Fibroblast of mammary gland (primary cell): ENCODE measurements around the gene GPR75.

Experiments used
- DNase-seq: peaks from one replicate; pipeline ENCODE4 v3.0.0-alpha.2; 2010; ENCODE audit warnings: low read depth
- H3K4me3 ChIP-seq: 2 replicates; pipeline ENCODE4 v1.5.1; 2011; ENCODE audit warnings: low read depth, mild to moderate bottlenecking, low read length, moderate library complexity; ENCODE audit not compliant: control insufficient read depth
- TF ChIP-seq, protein P1 (sequence below): conservative IDR thresholded peaks from 2 replicates; pipeline ENCODE4 v1.5.1; 2011; ENCODE audit warnings: low read depth, low read length, inconsistent platforms; ENCODE audit not compliant: control insufficient read depth, insufficient read depth

Gene GPR75

DNA sequence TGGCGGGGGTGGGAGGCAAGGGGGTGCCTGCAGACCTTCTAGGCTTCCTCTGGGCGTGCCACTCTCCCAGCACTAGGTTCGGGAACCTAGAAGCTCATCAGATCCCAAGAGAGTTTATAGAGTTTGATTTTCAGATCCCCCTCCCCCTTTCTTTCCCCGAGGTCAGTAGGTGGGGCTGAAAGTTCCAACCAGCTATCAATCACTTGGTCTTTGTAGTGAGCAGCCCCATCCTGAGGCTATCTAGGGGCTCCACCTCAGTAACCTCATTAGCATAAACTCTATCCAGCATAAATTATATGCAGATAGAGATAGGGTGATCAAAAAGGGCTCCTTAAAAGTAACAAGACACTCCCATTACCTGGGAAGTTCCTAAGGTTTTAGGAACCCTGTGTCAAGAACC is 40.1 kb downstream of the GPR75 start:
- DNase-seq: no peak
- TF ChIP-seq, protein P1, sequence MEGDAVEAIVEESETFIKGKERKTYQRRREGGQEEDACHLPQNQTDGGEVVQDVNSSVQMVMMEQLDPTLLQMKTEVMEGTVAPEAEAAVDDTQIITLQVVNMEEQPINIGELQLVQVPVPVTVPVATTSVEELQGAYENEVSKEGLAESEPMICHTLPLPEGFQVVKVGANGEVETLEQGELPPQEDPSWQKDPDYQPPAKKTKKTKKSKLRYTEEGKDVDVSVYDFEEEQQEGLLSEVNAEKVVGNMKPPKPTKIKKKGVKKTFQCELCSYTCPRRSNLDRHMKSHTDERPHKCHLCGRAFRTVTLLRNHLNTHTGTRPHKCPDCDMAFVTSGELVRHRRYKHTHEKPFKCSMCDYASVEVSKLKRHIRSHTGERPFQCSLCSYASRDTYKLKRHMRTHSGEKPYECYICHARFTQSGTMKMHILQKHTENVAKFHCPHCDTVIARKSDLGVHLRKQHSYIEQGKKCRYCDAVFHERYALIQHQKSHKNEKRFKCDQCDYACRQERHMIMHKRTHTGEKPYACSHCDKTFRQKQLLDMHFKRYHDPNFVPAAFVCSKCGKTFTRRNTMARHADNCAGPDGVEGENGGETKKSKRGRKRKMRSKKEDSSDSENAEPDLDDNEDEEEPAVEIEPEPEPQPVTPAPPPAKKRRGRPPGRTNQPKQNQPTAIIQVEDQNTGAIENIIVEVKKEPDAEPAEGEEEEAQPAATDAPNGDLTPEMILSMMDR: no peak
- H3K4me3 ChIP-seq: no peak overlapping the region

DNA sequence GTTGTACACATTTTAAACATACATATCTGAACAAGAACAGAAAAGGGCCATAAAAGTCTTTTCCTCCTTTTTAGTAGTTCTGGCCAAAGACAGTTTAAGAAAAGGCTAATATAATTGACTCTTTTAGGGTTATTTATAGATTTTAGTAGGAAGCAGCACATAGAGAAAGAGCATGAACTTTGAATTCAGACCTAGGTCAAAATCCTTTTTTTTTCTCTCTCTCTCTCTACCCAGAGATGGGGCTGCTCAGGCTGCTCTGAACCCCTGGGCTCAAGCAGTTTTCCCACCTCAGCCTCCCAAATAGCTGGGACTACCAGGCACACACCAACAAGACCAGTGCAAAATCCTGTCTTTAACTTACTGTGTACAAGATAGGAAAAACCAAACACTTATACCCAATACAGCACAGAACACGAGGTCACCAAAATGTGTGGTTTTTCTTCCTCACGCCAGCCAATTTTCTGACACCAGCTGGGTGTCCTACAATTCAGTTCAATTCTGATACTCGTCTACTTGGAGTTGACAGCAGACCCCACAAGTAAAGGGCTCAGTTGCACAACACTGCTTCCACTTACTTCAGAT is 40.8 kb downstream of the GPR75 start:
- H3K4me3 ChIP-seq: no peak overlapping the region
- no peak for DNase-seq
- TF ChIP-seq, protein P1: no peak

- TF ChIP-seq, protein P1: no peak
- DNase-seq: no peak
Measured at GRCh38 chr2:53813151-53813550, 46.6 kb downstream of the GPR75 start.

GRCh38 chr2:53811601-53812000 is 48.2 kb downstream of the GPR75 start:
- TF ChIP-seq, protein P1: no peak
- H3K4me3 ChIP-seq: no peak overlapping the region
- no peak for DNase-seq

More at GRCh38 chr2:53813151-53813550, 46.6 kb downstream of the GPR75 start:
- H3K4me3 ChIP-seq: no peak overlapping the region
